Measurements from ENCODE around the gene KIF26B.

- TF ChIP-seq, protein P1, sequence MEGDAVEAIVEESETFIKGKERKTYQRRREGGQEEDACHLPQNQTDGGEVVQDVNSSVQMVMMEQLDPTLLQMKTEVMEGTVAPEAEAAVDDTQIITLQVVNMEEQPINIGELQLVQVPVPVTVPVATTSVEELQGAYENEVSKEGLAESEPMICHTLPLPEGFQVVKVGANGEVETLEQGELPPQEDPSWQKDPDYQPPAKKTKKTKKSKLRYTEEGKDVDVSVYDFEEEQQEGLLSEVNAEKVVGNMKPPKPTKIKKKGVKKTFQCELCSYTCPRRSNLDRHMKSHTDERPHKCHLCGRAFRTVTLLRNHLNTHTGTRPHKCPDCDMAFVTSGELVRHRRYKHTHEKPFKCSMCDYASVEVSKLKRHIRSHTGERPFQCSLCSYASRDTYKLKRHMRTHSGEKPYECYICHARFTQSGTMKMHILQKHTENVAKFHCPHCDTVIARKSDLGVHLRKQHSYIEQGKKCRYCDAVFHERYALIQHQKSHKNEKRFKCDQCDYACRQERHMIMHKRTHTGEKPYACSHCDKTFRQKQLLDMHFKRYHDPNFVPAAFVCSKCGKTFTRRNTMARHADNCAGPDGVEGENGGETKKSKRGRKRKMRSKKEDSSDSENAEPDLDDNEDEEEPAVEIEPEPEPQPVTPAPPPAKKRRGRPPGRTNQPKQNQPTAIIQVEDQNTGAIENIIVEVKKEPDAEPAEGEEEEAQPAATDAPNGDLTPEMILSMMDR (IDR thresholded peaks at IDR 0.05; ENCODE audit: borderline replicate concordance, extremely low read depth, low read length, poor library complexity, severe bottlenecking): no peak
- TF ChIP-seq EZH2 (IDR thresholded peaks at IDR 0.05; ENCODE audit: borderline replicate concordance, low read depth, low read length, severe bottlenecking): no peak
Measured at GRCh38 chr1:245279346-245279745, 124.6 kb downstream of the KIF26B start.

All from DND-41 (cell line).